Central memory CD4-positive, alpha-beta T cell (primary cell): Measurements from ENCODE around the gene SPAG6.
"Not testable (repeated sequence)": the region's sequence is repeated elsewhere in the genome, so short reads cannot be mapped to it uniquely, and the experiment has no call there.

Experiments
- DNase-seq: peaks from one replicate; pipeline ENCODE4 v3.0.0; 2022

Gene SPAG6

DNA sequence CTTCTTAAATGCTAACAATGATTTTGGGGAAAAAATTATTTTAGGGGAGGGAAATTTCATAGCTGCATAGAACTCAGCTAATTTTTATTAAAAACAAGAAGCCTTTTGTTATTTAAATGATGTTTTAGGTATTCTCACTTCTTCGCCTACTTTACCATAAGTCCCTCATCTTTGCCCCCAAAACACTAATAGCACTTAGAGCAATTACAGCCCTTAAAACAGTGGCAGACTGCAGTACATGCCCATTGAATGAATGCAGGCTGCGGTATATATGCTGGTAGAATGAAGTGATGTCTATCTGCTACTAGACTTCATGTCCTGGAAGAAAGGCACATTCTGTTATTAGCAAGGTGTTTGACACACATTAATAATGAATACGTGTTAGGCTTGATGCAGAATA lies 2.9 kb upstream of the SPAG6 start:
- DNase-seq, result no peak

DNA sequence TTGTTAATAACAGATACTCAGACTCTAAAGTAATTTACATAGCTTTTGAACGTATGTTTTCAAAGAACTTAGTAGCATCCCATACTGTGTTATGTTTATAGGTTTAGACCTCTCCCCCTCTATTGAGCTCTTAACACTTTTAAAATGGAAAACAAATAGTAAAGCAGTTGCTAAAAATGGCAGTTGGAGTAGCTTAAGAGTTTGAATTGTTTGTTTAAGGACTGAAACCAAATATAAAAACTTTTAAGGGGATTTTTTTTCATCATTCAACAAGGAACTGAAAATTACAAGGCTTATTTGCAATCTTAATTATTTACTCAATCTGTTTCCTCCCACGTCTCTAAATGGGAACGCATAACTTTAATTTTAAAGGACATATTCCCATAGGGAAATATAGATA lies 1.6 kb upstream of the SPAG6 start:
- no peak for DNase-seq

DNA sequence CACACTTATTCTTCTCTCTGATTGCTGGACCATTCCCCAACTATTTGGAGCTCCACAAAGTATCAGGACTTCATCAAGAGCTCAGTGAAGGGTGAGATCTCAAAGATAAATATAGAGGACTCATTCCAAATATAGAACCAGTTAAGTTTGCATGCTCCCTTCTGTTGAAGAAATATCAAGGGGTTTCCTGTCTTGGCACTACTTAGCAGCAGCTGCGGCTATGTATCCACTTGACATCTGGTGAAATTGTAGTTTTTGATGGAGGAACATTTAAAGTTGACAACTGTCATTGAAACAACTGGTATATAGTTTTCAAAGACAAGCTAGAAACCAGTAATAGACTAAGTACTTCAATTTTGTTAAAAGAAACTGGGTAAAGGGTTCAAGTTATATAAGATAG lies 1.0 kb upstream of the SPAG6 start:
- DNase-seq, result no peak

DNA sequence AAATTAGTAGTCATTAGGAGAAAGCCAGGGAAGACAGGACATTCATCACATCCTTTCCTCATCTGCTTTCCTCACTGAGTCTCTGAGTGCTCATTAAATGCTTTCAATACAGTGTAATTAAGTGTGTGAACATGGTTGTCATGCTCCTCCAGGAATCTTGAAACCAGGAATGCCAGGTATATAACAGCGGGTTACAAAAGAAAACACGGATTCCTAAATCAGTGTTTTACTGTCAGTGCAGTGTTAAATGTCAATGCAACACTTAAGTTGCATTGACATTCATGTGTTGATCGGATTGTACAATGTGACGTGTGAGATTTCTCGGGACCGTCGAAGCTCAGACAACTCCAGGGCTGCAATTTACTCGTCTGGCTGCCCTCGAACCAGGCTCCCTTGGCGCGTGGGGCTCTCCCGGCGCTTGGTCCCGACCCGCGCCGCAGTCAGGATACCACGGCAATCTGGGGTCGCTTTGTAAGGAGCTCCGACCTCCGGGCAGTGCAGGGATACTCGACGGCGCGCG lies 455 bp upstream of the SPAG6 start:
- DNase-seq, result no peak

DNA sequence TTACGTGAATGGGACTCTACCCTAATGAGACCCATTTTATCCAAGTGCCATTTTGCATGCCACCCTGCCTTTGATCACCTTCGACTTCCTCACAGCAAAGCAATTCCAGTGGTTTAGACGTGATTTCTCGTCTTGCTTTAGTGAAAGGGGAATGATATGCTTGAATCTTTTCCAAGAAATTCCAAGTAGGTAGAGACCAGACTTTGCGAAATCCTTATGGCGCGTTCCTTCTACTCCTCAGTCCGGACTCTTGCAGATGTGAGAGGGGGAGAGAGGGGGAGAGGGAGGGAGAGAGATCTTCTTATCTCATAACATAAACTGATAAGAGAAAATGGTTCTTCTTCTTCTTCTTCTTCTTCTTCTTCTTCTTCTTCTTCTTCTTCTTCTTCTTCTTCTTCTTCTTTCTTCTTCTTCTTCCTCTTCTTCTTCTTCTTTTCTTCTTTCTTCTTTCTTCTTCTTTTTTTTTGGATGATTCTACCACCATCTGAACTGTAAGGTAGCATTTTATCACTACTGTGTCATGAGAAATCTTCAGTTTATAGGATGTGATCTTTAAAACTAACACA lies 883 bp downstream of the SPAG6 start:
- DNase-seq, result no peak

DNA sequence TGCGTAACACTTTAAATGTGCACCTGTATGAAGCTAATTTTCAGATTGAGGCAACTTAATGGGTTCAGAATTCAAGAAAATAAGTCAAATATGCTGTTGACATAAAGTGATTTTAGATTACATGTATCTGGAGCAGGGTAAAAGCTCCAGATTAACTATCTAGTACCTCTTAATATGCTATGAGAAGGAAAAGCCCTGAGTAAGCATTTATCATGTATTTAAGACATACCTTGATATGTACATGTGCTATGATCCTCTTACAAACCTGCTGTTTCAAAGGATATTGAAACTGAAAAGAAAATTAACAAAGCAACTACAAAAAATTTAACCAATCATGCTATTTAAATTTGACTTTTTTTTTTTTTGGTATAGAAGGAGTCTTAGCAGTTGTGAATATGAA lies 4.5 kb downstream of the SPAG6 start:
- no peak for DNase-seq

DNA sequence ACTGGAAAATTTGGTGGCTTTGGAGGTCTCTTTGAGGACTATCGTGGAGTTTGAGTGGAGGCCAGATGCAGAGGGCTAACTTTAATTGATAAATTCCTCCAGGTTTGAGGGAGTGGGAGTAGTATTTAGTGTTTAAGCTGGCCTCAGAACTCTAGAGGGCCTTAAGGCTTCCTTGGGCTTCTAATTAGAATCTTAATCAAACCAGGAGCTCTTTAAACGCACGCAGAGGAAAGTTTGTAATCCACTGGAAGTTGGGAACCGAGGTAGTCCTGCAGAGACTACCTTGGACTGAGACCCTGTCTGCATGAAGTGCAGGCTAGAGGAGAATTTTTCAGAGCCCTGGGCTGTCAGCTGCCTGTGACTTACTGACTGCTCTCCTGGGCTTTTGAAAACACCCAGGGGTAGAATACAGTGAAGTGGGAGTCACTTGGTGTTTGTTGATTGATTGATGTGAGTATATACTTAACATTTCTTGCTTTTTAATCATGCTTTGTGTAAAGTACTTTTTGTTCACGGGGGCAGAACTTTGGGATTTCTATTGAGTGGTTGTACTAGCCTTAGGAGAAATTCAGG lies 5.9 kb downstream of the SPAG6 start:
- no peak for DNase-seq

DNA sequence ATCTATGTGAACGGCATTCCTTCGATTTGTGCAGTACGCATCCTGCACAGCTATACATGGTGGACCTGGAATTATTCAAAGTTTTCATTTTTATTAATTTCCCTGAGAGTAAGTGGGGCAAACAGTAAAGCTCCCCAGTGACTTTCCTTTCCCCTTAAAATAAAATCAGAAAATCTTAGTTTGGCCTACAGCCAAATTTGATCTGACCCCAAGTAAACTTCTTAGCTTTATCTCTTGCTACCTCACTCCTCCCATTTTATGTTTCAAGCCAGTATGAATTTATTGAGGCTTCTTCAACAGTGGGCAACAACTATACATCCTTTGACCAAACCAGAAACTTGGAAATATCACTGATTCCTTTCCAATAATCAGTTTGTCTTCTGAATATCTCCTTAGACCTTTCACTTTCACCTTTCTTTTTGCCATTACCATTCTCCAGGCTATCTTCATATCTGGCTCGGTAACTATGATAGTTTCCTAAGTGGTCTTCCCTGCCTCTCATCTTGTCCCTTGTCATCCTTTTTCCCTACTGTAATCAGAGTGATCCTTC lies 11.1 kb downstream of the SPAG6 start:
- no peak for DNase-seq

DNA sequence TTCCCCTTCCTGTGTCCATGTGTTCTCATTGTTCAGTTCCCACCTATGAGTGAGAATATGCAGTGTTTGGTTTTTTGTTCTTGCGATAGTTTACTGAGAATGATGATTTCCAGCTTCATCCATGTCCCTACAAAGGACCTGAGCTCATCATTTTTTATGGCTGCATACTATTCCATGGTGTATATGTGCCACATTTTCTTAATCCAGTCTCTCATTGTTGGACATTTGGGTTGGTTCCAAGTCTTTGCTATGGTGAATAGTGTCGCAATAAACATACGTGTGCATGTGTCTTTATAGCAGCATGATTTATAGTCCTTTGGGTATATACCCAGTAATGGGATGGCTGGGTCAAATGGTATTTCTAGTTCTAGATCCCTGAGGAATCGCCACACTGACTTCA lies 12.5 kb downstream of the SPAG6 start:
- DNase-seq, result not testable (repeated sequence)

DNA sequence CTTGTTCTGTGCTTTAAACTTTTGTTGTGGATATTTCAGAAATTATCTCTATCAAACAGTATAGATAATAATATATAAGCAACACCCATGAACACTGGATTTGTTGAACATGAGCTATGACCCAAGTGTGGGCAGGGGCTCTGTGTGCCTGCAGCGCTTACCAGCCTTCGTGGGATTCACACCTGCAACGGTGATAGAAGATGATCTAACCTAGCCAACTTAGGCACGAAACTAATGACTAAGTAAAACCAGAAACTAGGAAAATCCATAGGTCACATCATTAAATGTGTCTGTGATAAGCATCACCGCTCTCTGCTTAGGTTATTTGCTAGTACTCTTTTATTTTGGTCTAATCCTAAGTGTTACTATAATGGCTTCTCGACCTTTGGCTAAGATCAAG lies 18.0 kb downstream of the SPAG6 start:
- DNase-seq, result no peak

DNA sequence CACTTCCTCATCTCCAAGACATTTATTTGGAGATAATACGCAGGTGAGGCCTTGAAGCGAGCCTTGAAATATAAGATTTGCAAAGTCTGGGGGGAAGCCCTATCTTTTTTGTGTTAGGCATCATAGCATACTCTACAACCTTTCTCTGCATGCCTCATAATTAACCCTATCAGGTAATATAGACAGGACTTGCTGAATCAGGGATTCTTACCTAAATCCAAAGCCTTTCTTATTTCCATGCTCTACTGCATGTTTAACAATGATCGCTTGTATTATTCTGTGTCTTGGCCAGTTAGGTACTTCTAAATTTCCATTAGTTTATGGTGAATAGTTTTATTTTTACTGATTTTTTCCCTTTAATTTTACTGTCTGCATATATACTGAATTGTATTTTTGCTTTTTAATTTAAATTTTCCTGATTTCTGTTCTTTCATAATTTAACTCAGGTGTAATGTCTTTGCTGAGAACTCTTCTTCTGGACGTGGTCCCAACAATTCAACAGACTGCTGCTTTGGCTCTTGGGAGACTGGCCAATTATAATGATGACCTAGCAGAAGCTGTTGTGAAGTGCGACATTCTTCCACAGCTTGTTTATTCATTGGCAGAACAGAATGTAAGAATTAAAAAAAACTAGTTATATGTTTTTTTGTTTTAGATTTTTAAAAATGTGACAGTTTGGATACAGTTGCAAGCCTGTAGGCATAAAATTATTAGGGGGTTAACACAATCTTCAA lies 19.3 kb downstream of the SPAG6 start:
- no peak for DNase-seq

DNA sequence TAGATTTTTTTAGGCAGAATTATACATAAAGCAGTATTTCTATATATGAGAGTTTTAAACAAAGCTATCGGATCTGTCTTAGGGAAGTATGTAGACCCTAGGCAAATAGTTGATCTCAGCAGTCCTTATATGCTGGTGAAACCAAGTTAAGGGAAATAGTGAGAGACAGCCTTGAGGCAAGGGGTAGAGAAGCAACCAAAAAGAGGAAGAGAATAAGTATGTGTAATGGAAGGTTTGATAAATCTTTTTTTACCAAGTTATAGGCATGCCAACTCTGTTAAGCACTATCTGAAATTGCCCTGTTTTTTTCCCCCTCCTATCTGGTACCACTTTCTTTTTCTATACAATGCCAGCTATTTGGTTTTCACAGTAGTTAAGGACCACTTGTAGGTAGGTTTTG lies 19.9 kb downstream of the SPAG6 start:
- no peak for DNase-seq

DNA sequence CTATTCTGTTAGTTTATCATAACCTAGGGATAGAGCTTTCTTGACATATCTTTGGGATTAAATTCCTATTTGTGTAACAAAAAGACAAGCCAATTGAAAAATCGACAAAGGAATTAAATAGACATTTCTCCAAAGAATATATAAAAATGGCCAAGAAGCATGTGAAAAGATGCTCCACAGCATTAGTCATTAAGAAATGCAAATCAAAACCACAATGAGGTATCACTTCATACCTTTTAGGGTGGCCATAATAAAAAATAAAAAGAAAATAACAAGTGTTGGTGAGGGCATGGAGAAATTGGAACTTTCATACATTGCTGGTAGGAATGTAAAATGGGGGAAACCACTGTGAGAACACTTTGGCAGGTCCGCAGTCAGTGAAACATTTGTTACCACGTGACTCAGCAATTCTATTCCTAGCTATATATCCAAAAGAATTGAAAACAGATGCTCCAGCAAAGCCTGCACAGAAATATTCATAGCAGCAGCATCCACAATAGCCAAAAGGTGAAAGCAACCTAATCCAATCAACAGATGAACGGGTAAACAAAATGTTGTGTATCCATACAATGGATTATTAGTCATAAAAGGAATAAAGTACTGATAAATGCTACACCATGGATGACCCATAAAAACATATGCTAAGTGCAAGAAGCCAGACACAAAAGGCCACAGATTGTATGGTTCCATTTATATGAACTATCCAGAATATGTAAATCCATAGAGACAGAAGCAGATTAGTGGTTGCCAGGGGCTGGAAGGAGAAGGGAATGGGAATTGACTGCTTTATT lies 20.5 kb downstream of the SPAG6 start:
- no peak for DNase-seq

DNA sequence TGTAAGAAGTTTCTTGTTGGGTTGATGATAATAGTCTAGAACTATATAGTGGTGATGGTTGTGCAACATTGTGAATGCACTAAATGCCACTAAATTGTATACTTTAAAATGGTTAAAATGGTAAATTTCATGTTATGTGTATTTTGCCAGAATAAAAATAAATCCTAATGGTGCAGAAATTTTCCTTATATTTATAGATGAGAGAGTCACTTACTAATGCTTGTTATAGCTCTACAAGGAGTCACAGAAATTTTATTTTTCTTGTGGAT lies 21.1 kb downstream of the SPAG6 start:
- DNase-seq, result no peak

DNA sequence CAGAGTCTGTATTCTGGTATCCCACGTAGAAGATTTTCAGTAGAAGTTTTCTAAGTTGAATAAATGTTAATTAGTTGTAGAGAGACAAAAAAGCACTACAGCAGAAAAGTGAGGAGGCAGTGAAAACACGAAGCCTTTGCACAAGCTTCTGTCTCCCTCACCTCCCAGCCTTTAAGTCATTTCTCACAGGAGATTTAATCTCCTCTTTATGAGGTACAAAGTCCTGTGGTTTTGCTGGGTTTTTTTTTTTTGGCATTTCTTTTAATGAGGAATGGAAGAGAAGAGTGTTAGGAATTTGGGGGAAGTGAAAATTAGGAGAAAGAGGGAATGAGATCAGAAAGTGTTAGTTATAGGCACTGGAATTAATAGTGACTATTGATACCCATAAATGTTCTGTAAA lies 21.5 kb downstream of the SPAG6 start:
- DNase-seq, result no peak

DNA sequence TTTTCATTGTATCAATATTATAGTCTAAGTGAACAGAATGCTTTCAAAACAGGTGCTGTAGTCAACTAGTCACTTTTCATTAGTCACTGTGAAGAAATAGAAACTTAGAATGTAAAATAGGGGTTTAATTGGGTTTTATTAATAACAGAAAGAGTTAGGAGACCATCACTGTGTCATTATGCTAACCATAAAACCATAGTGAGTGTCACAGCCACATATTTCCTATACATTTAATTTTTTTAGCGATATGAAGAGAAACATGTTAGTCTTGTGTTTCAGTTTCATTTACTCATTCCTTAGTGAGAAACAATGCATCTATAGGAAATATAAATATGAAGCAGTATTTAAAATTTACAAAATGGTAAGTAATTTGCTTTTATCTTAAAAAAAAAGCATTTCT lies 22.2 kb downstream of the SPAG6 start:
- DNase-seq, result no peak

DNA sequence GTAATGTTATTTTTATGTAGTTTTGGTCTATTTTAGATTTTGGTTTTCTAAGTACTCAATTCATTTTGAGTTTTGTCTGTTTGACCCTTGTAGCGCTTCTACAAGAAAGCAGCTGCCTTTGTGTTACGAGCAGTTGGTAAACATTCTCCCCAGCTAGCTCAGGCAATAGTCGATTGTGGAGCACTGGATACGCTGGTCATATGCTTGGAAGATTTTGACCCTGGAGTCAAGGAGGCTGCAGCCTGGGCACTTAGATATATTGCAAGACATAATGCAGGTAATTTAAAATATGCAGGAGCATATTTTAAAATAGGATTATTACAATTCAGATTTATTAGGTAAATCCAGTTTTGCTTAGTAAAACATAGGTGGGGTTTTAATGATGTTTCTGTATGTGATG lies 23.1 kb downstream of the SPAG6 start:
- DNase-seq, result no peak

DNA sequence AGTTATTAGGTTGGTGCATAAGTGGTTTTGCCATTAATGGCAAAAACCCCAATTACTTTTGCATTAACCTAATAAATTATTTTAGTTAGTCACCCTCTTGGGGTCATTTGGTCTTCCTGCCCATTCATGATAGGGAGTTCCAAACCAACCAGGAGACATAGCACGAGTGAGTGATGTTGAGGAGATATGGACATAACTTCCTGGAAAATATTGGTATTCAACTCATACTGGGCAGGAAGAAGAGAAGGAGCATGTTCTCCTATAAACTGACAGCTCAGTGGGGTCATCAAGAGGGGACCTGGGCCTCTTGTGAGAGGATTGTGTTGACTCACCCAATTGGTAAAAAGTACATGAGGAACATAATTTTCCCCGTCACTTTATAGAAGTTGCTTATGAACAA lies 23.7 kb downstream of the SPAG6 start:
- no peak for DNase-seq

DNA sequence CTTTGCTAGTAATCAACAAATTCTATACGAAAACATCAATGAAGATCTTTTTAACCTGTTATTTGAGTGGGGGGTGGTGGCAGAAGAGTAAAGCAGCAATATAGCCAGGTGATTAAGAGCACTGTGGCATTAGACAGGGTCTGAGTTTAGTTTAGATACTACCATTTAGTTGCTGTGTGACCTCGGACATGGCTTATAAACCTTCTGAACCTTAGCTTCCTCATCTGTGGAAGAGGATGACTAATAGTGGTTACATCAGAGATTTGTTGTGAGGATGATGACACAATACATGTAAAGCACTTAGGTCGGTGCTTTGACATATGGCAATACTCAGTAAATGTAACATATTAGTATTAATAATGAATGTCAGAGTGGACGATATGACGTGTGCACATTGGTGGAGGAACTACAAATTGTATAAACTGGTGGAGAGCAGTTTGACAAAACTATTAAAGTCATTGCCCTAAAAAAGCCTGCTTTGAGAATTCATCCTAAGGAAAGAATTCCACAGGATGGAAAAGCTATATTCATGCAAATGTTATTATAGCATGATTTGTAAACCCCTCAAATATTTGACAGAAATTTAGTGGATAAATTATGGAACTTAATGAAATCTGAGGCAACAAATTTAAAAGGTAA lies 24.3 kb downstream of the SPAG6 start:
- no peak for DNase-seq

DNA sequence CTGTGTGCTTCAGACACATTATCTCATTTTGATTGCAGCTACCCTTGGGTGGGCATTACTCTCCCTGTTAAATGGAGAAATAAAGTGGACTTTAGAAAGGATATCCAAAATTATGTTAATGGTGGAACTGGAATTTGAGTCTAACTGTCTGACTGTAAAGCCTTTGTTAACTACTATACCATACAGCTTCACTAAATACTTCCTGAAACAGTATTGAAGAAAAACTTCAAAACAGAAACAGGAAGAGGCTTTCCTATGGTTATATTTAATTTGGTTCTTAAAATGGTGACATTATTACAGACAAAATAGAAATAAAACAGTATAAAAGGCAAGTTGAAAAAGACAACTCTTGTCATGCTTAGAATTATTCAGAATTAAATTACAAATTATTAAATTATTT lies 25.0 kb downstream of the SPAG6 start:
- no peak for DNase-seq

DNA sequence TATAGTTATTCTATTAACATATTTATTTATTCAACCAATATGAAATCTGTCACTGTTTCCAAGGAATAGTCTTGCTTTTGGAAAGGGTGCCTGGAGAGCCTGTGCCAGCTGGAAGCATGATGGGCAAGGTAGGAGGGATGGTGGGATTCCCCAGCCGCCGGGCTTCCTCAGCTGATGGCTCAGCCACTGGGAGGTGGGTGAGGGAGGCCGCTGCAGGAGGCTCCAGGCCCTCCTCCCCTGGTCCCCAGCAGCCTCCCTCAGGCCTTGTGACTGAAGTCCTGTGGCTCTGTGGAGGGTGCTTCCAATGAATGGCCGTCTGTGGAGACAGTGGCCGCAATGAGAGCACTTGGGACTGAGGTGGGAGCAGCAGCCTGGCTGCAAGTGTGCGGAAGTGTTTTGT lies 27.0 kb downstream of the SPAG6 start:
- DNase-seq, result no peak

DNA sequence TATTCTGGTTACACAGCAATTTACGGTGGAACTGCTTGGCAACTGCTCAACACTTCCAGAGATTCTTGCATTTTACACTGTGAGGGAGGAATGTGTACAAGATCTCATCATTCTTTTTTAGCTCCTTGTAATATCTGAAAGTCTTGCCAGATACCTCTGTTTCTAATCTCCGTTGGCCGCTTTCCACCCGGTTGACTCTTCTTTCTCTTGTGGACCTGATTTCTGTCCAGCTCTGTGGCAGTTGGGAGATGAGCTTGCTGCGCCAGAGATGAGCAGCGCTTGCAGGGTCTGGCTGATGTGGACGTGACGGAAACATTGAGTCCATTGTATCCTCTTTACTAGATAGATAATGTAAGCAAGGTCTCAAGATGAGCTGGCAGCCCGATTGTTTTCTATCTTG lies 27.6 kb downstream of the SPAG6 start:
- DNase-seq, result no peak

DNA sequence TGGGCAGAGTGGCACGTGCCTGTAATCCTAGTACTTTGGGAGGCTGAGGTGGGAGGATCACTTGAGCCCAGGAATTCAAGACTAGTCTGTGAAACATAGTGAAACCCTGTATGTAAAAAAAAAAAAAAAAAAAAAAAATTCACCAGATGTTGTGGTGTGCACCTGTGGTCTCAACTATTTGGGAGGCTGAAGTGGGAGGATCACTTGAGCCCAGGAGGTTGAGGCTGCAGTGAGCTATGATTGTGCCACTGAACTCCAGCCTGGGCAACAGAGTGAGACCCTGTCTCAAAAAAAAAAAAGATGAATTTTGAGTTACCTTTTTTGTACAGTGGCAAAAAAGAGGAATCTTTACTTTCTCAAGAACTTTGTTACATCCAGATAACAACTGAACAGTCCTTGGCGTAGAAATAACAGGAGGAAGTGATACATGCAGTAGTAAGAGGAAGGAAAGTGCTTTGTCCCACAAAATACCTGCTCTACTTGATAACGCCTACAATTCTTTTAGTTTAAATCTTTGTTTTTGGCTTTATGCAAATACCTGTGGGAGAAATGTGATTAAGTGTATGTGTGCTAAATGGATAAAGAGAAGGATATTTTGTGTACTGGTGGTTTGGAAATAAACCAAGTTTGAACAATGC lies 29.3 kb downstream of the SPAG6 start:
- no peak for DNase-seq
